Stimulated activated CD8-positive, alpha-beta memory T cell treated with anti-CD3 and anti-CD28 coated beads, Interleukin-7, amount 100 ng/mL, for 4 hours (primary cell): ENCODE data around the gene SST.

Source experiments
- DNase-seq, 2 donors: peaks; one replicate each; pipeline ENCODE4 v3.0.0-alpha.2; 2020; ENCODE audit warnings: low read depth in 2 of 2

Gene SST

DNA sequence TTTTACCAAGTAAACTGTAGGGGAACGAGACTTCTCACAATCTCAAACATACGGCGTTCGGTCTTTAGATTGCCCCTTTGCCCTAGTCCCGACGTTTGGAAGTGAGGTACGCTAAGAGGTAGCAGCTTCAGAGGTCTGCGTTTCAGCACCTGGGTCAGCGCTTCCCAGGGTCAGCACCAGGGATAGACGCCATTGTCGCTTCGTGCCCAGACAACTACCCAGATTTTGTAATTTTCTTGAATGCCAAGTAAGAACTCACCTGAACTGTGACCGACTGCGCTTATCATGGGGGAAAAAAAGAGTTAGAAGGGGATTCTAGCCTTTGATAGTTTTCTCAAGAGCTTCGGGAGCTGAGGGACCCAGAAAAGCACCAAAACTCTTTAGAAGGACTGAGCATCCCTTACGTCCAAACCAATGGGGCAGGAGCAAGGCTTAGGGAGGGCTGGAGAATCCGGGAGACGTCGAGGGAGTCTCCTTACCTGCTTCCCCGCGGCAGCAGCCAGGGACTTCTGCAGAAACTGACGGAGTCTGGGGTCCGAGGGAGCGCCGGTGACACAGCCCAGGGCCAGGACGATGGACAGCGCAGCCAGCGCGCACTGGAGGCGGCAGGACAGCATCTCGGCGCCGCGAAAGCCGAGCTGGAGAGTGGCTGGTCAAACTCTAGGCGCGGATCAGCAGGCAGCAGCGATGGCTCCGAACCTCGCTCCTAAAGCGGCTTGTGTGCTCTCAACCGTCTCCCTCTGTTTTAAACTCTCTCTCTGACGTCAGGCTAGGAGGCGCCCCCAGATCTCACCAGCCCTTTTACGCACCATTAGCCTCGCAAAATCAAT, at the start of gene SST:
Gene SST, minus strand, starts transcription at position 720 of the 830 bp plus-strand sequence. Its CDS starts 103 bp downstream, at position 617.
- DNase-seq = no peak

DNA sequence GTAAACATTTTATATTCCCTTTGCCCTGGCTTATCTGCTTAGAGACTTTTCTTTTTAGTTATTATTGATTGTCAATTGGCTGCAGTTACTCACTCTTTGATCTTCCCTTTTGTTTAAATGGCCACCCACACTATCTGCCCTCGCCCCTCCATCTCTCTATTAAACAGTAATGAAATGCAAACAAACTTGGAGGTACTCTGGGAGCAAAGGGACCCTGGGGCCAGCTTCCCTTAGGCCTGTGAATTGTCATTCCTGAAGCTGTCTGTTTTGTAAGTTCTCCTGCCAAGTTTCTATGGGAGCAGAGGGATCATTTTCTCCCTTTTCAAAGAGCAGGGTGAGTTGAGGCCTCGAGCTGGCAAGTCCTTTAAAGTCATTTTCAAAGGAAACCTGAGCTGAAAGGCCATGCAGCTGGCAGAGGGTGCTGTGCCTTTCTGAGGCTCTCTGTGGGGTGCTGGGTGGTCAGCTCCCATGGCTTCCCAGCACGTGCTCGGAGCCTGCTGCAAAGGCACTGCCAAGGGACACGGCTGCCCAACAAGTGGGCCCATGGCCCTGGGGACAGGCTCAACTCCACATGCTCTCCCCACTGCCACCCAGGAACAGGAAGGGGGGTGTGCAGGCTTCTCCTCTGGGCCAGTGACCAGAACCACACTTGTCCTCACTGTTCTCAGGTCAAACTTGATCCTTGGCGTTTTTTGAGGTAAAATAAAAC, 49.6 kb upstream of the SST start:
- no peak for DNase-seq

DNA sequence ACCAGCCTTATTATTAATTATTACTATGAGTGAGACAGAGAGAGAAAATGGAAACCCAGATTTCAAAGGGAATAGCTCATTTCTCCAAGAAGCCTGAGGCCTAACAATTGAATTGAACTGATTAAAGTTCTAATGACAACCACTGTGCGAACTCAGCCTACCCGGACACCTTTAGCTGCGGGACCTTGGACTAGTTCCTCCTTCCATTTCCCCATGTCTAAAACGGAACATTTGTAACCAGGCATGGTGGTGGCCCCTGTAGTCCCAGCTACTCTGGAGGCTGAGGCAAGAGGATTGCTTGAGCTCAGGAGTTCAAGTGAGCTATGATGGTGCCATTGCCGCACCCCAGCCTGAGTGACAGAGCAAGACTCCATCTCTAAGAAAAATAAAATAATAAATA, 48.6 kb upstream of the SST start:
- DNase-seq = no peak

DNA sequence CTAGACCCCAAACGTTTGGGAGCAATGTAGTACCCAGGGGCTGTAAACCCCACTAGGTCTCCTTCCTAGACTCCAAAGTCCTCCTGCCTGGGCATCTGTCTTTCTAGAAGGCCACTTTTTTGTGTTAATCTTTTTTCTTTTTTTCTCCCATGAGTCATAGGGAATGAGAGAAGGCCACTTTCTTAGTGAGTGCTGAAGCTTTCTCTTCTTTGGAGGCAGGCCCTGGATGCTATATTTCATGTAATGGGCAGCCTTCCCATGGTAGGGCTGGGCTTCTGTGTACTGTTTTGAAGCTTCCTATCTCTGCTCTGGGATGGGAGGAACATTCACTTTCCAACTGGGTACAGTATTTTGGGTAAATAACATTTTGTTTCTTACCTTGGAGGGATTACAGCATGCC, 47.4 kb upstream of the SST start:
- no peak for DNase-seq

DNA sequence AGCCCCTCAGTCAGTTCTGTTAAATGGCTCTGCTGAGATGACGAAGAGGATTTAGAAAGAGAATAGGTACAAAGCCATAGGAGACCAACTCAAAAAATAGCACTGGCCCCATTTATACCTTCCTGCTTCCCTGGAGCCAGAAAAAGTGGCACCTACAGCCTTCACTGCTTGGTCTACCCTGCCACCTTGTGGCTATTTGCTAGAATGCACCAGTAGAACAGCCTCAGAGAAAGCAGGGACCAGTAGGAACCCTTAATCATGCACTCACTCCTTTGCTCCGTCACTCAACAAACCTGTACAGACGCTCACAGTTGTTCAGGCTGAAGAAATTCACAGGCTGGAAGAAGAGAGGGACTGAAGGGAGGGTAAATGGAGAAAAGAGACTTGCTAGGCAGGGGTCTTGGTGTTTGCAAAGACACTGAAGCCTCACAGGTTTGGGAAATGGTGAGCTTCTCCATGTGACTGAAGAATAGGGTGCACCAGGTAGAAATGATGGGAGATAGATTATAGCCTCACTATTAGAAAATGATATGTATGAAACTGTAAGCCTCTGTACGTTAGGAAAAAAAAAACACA, 44.3 kb upstream of the SST start:
- peak; percentile 43 to 62 for DNase-seq

DNA sequence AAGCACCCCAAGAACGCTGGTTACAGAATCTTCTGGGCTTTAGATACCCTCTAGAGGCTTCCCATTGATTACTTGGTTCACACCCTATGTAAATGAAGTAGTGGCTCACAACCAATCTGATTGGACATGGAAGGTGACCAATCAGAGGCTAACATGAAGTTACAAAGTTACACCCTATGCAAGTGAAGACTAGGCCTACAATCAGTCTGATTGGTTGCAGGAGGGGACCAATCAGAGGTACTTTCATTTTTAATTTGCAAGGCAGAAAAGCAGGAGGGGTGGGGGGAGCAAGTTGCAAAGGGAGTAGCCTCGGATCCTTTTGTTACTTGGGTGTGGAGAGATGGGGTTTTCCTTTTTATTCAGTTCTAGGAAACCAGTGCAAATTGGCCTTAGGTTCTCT, 43.3 kb upstream of the SST start:
- no peak for DNase-seq

DNA sequence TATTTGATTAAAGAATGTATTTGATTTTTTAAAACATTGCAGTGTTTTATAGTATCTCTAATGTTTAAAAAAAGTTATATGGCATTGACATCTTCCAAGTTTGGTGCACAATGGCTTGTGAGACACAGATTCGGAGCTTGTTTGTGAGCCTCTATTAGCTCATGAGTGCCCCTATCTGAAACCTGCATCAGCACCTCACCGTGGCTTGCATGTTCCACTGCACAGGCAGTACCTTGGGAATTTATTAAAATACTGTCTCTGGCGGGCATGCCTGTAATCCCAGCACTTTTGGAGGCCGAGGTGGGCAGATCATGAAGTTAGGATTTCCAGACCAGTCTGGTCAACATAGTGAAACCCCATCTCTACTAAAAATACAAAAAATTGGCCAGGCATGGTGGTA, 39.0 kb upstream of the SST start:
- DNase-seq = no peak

DNA sequence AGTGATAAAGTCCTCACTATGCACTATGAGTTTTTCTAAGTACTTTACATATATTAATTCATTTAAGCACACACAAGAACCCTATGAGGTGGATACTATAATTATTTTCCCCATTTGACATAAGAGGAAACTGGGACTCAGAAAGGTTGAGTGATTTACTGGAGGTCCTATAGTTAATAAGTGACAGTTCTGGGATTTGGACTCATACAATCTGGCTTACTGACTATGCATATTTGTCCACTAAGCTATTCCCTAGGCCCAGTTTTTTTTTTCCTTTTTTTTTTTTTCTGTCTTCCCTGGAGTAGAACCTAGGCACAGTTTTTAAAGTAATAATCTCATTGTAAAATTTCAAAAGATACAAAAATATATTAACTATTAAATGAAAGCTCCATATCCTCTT, 38.5 kb upstream of the SST start:
- no peak for DNase-seq

DNA sequence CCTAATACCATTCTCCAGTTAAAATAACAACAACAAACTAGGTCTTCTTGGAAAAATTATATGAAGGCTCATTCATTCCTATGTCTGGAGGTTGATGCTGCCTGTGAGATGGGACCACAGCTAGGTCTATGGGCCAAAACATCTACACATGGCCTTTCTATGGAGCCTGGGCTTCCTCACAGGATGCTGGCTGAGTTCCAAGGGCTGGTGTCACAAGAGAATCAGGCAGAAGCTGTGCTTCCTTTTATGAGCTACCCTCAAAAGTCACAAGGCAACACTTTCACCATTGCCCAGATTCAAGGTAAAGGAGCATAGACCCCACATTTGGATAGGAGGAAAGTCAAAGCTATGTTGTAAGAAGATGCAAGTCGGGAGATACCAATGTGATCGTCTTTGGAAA, 36.8 kb upstream of the SST start:
- no peak for DNase-seq

DNA sequence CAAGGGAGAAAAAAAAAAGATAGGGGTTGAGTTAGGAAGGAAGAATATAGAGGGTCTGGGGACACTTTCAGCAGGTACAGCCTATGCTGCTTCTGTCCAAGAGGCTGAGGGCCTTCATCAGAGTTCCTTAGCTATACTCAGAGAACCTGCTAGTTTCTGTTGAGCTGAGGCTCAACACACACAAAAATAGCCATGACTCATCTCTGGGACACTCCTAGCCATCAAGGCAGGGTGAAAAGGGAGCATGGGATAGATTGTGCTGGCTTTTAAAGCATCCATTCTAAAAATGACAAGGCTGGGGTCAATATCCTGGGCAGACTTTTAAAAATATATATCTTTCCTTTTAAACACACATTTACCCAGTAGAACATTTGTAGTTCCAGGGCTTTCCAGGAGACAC, 35.0 kb upstream of the SST start:
- no peak for DNase-seq

DNA sequence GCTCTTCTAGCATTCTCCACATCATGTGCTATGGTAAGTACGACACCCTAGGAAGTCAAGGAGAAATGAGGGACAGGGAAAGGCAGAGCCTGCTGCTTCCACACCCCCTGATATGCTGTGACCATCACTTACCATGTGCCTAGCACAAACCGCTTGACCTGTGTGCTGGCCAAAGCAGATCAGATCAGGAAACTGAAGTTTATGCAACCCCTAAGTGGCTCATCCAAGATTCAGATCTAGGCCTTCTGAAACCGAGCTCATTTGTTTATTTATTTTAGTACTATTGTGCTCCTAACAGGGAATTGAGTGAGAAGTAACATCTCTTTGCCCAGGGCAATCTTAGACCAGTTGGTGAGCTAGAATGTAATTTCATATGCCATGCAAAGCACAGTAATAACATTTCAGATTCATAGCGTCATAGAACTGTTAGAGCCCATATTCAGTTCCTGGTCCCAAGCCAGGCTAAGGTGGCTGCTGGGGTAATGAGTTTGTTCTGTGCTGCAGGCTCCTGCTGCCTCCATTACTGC, 32.4 kb upstream of the SST start, which contains the start of gene RTP2:
Gene RTP2, minus strand, starts transcription at position 51 of the 527 bp plus-strand sequence. CDS start 429 bp downstream, outside the sequence.
- DNase-seq = no peak

DNA sequence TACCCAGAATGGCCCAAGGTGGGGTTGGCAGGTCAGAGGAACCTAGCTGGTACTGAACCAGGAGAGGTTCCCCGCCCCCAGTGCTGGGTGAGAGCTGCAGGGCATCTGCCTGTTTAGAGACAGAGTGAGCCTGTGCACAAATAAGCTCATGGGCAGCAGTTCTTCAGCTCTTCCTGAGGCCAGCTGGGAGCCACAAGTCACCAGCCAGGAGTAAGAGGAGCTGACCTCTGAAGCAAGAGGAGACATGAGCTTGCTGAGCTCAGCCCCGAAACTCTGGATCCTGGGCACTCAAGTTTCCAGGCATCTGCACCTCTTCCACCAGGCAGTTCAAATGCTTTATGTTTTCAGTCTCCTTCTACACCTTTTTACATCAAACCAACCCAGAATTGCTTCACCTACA, 30.1 kb upstream of the SST start:
- no peak for DNase-seq

DNA sequence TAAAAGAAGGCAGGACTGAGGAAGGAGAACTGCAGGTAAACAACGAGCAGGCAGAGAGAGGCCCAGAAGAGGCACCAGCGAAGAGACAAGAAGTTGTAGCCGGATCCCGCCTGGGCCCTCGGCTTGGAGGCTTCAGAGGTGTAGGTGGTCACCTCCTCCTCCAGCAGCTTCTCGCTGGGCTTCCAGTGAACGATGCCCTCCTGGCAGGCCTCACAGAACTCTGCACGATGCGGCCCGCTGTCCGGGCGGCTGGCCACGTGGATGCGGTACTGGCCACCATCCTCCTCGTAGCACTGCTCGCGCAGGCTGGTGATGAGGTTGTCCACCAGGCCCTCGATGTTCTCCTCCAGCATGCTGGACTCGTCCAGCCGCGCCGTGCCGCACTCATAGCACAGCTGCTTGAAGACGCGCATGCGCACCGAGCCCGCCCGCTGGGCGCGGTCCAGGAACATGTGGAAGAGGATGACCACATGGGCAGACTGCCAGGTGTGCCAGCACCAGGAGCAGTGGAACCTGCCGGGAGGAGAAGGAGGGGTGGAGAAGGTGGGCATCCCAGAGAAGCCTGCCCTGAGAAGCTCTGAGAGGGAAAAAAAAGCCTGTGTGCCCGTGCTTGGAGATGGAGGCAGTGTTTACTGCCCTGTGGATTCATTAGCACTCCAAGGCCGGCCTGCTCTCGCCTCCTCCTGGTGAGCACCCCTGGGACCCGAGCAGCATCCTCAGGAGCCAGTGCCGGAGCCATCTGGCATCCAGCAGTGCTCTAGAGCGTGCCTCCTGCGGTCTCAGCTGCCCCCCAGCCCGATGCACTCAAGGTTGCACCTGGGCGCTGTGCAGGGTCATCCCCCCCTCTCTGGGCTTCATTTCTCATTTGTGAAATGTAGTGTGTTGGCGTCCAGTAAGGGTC, 28.6 kb upstream of the SST start:
- DNase-seq = no peak

DNA sequence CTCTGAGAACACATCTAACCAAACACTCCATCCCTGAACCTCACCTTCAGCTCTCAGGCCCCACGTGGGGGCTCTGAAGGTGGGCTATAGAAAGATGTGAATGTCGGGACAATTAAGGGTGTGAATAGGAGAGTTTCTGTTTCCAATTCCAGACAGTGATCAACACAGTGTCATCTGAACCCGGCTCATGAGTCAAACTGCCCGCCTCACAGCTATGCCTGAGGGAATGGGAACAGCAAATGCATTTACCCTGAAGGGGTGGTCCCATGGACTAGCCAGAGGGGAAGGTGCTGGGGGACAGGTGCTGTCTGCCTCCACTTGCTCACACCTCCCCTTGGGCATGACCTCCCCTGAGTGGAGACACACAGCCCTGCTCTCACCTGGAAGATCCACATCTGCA, 25.8 kb upstream of the SST start:
- no peak for DNase-seq

DNA sequence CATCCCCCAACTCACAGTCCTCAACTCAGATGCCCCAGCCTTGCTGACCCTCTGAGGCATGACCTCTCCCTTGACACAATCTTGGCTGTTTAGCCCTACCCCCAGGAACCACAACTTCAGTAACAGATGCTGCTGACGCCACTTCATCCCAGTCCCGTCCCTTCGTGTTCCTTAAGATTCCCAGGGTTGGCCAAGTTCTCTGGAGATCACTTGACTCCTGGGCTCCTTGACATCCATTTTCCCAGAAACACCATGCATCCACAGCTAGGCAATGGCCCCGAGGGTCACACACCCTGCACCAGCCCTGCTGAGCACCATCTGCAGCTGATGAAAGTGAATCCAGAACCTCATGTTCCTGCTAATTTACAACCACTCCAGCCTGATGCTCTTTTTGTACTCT, 25.3 kb upstream of the SST start:
- no peak for DNase-seq

DNA sequence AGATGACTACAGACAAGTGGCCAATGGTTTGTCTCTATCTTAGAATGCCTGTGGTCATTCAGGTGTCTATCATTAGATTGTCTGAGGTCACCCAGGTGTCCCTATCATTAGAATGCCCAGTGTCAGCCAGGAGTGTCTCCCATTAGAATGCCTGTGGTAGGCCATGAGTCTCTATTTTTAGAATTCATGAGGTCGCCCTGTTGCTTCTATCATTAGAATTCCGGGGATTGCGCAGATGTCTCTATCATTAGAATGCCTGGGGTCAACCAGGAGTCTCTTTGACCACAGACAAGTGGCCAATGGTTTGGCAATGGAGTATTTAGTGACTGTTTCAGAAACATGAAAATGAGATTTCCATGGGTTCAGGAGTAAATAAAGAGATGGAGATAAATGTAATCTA, 24.6 kb upstream of the SST start:
- DNase-seq = no peak

DNA sequence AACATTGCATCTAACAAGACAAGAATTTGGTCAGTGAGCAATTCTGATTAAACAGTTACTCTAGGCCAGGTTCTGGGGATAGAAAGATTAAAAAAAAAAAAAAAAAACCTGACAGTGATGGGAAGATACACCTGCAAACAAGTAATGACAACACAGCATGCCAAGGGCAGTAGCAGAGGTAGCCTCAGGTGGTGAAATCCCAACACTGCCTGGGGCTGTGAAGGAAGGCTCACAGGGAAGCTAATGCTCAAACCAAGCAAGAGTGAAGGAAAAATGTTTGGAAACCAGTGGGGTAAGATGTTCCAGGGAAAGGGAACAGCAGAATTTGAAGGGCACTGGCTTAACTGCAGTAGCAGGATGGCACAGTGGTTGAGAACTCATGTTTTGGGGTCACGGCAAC, 23.2 kb upstream of the SST start:
- DNase-seq = no peak

DNA sequence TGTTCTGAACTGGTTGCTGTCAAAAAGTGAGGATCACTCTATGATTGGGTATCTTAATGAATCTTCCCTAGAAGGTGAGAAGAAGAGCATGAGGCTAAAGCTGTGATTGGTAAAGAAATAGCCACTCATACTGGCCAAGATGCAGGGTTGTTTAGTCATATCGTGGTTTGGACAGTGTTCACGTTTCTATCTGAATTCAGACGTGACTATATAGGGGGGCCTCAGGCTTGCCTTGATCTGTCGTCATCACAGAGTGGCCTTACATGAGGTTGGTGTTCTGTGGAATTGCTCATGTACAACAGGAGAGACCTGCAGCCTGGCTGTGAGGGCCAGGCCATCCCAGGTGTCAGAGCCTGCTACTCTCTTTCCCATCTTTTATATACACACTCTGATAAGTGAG, 19.8 kb upstream of the SST start:
- no peak for DNase-seq

DNA sequence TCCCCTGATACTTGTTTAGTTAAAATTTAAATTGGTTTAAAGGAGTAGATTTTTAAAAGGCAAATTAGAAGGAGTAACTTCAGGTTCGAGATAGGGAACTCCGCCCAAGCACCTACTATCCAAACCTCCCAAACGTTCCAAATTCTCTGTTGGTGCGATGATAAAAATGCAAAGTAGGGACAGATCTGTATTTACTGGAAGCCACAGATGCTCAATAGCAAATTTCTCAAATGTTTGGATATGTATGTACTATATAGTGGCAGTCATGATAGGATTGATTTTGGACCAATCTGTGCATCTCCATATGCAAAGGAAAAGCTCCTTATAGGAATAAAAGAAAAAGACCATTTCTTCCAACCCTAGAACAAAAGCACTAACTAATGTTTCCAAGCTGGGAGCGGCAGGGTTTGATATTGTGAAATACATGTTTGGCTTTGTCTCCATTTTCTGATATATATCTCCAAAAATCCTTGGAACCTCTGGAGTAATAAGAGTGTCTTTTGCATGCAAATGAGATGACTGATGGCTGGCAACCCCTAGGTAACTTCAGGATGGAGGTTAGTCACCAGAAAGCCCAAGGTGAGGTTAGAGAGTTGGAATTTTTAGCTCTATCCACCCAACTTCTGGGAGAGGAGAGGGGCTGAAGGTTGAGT, 16.6 kb upstream of the SST start:
- no peak for DNase-seq

DNA sequence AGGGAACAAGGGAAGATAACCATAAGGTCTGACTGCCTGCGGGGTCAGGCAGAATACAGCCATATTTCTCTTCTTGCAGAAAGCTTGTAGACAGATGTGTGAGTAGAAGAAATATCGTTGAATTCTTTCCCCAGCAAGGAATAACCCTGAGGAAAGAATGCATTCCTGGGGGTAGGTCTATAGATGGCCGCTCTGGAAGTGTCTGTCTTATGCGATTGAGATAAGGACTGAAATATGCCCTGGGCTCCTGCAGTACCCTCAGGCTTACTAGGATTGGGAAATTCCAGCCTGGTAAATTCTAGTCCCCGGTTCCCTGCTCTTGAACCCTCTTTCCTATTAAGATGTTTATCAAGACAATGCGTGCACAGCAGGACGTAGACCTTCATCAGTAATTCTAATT, 15.8 kb upstream of the SST start:
- no peak for DNase-seq

DNA sequence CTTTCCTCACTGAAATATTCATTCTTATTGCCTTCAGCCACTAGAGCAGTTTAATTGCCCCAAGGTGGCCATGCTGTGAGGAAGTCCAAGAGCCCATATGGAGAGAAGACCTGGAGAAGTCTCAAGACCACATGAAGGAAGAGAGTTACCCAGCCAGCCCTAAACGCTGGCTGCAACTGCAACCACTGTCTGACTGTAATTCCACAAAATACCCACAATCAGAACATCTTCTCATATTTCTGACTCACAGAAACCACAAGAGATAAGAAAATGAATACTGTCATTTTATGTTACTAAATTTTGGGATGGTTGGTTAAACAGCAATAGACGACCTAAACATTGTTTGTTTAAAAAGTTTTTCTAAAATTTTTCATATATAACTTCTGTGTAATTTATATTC, 14.7 kb upstream of the SST start:
- no peak for DNase-seq
